PFSK-1 (cell line): ENCODE measurements around the gene DECR2.

Source experiments
- FOXP2 ChIP-seq: optimal IDR thresholded peaks from 2 replicates; pipeline ENCODE3; 2011; ENCODE audit warnings: borderline replicate concordance, control low read depth, inconsistent platforms; ENCODE audit not compliant: insufficient read depth; ENCODE audit errors: extremely low read length, extremely low read depth
- POLR2AphosphoS5 ChIP-seq: IDR thresholded peaks from 2 replicates; pipeline ENCODE4 v1.6.1; 2012; ENCODE audit warnings: low read depth, mild to moderate bottlenecking, control low read depth, low read length, moderate library complexity
- TAF1 ChIP-seq: IDR thresholded peaks from 2 replicates; pipeline ENCODE4 v1.6.1; 2012; ENCODE audit warnings: low read length, control low read depth, borderline replicate concordance; ENCODE audit not compliant: insufficient read depth
- TF ChIP-seq, protein P1 (sequence below), 2 experiments: IDR thresholded peaks; 2 replicates each; pipeline versions ENCODE4 v1.6.1 to v1.8.0; 2011 to 2012; ENCODE audit warnings: low read depth in 2 of 2, low read length in 2 of 2, control low read depth in 1 of 2, inconsistent platforms in 1 of 2, mild to moderate bottlenecking in 1 of 2, moderate library complexity in 1 of 2; ENCODE audit not compliant: insufficient read depth in 1 of 2

- TF ChIP-seq POLR2AphosphoS5 (no peak), FOXP2 (no peak), TAF1 (no peak)
- TF ChIP-seq, protein P1, sequence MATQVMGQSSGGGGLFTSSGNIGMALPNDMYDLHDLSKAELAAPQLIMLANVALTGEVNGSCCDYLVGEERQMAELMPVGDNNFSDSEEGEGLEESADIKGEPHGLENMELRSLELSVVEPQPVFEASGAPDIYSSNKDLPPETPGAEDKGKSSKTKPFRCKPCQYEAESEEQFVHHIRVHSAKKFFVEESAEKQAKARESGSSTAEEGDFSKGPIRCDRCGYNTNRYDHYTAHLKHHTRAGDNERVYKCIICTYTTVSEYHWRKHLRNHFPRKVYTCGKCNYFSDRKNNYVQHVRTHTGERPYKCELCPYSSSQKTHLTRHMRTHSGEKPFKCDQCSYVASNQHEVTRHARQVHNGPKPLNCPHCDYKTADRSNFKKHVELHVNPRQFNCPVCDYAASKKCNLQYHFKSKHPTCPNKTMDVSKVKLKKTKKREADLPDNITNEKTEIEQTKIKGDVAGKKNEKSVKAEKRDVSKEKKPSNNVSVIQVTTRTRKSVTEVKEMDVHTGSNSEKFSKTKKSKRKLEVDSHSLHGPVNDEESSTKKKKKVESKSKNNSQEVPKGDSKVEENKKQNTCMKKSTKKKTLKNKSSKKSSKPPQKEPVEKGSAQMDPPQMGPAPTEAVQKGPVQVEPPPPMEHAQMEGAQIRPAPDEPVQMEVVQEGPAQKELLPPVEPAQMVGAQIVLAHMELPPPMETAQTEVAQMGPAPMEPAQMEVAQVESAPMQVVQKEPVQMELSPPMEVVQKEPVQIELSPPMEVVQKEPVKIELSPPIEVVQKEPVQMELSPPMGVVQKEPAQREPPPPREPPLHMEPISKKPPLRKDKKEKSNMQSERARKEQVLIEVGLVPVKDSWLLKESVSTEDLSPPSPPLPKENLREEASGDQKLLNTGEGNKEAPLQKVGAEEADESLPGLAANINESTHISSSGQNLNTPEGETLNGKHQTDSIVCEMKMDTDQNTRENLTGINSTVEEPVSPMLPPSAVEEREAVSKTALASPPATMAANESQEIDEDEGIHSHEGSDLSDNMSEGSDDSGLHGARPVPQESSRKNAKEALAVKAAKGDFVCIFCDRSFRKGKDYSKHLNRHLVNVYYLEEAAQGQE (IDR thresholded peaks at IDR 0.05; ENCODE audit: insufficient read depth in 1 of 2, low read depth in 2 of 2, low read length in 2 of 2): no peak
Measured at GRCh38 chr16:361341-361871, 40.3 kb upstream of the DECR2 start.
